HG02981 (cell line): ENCODE measurements around the gene ENOX1.

Experiments used
- ATAC-seq: cut with Tn5 transposase; IDR thresholded peaks from one replicate; pipeline ENCODE4 v1.9.1; 2021; ENCODE audit warnings: mild to moderate bottlenecking, moderate library complexity; ENCODE audit not compliant: unreplicated experiment

The ENOX1 gene

DNA sequence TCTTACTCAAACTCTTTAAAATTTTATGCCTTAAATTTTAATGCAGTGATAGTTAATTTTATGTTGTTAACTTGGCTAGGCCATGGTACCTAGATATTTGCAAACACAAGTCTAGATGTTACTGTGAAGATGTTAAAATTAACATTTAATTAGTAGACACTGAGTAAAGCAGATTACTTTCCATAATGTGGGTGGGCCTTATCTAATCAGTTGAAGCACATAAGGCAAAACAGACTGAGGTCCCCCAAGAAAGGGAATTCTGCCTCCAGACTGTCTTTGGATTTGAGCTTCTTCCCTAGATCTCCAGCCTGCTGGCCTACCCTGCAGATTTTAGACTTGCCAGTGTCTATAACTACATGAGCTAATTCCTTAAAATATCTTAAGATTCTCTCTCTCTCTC is 294.0 kb downstream of the ENOX1 start:
- no peak for ATAC-seq

DNA sequence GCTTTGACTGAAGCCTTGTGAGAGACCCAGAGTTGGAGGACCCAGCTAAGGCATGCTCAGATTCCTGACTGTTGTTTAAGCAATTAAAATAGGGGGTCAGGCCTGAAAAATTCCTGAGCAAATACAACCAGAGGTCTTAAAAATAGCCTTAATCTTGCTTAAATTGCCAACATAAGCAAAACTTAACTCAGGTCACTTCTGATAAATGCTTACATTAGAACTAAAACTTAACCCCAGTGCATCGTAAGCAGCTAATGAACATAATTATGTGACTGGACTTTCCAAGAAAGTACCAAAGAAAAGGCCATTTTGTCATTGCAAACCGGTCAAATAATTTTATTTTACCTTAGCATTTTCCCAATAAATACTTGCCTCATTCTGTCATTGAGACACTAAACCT is 294.5 kb downstream of the ENOX1 start:
- no peak for ATAC-seq

DNA sequence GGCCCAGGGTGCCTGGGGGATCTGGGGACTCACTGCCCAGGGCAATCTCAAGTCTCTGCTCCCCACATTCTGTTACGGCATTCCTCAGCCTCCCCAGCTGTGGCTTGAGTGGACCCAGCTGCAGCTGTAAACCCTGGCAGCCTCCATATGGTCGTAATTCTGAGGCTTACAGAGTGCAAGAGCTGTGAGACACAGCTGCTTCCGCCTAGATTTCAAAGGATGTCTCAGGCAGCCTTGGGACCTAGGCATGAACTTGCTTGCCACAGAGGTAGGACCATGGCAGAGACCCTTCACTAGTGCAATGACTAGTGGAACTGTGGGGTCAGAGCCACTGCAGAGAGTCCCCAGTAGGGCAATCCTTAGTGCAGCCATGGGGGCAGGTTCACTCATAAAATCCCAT is 297.5 kb downstream of the ENOX1 start:
- ATAC-seq, result no peak

DNA sequence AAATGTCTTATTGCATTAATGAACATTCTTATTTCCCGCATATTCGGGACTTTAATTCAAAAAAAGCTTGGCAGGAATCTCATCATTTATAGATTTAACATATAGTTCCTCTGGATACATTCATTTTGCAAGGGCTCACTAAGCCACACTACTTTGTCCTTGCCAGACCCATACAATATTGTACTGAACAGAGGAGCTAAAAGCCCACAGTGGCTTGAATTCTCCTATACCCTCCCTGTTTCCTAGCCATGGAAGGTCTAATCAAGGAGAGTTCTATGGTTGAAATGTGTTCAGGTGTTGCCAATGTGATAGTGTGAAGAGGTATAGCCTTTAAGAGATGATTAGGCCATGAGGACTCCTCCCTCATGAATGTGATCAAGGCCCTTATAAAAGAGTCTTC is 298.9 kb downstream of the ENOX1 start:
- ATAC-seq, result no peak

DNA sequence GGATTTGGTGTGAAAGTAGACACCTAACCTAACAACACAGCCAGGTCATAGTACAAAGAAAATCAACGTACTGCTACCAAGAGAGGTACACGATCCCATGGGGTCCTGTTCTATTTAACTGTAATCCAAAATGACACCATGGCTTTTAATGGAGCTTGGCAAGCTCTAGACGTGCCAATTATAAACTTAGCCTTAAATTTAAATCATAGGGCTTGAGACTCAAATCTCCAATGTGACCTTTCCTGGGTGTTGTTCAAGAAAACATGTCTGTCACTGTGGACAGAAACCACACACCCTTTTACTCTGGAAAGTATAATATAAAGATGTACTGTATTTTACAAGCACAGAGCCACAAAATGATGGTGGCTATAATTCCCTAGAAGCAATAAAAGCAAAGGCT is 299.3 kb downstream of the ENOX1 start:
- no peak for ATAC-seq

DNA sequence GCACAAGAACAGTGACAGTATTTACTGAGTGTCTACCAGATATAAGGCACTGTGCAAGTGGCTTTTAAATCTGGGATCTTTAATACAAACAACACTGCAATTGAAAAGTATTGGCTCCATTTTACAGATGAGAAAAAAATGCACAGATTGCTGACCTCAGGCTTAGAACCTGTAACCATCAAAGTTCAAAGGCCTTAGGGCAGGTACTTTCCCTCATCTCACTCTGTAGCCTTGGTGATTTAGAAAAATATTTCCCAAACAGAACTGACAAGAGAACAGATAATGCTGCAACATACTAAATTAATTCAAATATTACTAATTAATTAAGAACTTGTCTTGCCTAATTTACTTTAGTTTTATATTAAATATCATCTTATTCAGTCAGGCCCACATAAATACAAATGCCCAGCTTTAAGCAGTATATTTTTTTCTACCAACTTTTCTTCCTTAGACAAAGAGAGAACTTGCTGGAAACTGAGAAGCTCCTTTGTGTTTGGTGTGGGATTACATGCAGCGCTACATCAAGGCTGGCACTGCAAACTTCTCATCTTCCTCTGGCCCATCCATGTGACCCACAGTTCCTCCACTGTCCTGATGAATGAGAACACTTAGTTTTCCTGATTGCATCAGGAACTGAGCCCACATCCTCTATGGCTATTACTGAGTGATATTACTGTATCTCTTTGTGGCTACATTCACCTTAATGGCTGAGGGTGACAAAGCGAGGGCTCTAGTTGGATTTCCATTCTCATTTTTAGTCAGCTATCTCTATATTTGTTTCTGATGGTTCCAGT is 302.1 kb downstream of the ENOX1 start:
- ATAC-seq, result peak; percentile 44

DNA sequence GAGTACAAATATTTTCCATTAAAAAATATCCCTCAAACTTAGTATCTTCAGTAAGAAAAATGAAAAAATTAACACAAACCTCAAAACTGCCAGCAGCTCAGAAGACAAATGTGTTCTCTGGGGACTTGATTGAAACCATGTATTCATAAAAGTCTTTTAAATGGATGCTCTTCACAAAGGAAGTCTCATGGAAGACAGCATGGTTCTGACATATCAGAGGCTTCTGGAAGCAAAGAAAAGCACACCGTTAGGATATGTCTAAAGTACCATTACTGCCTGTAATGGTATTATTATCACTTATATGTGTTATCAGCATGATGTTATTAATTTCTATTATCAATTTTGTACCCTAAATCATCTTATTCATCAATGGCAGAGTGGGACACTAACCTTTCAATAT is 302.8 kb downstream of the ENOX1 start:
- no peak for ATAC-seq

DNA sequence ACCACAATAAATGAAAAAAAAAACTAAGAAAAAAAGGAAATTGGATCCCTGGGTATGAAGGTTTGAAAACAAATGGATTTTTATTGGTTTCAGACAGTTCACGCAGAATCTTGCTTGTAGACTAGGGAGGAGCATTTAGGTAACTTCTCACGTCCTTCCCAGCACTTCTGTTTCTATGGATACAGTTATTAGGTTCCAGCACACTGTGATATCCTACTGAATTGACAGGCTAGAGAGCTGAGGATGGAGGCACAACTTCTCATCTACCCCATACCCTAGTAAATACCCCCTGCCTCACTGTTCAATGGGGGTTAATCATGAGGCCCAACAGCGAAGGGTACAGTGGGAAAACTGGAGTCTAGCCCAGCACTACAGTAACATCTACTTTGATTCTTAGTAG is 304.1 kb downstream of the ENOX1 start:
- ATAC-seq, result no peak

DNA sequence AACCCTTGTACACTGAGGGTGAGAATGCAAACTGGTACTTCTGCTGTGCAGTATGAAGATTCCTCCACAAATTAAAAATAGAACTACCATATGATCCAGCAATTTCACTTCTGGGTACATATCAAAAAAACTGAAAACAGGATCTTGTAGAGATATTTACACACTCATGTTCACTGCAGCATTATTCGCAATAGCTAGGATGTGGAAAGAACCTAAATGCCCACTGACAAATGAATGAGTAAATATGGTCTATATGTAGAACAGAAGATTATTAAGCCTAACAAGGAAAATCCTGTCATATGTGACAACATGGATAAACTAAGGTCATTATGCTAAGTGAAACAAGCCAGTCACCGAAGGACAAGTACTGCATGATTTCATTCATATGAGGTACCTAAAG is 304.7 kb downstream of the ENOX1 start:
- no peak for ATAC-seq

DNA sequence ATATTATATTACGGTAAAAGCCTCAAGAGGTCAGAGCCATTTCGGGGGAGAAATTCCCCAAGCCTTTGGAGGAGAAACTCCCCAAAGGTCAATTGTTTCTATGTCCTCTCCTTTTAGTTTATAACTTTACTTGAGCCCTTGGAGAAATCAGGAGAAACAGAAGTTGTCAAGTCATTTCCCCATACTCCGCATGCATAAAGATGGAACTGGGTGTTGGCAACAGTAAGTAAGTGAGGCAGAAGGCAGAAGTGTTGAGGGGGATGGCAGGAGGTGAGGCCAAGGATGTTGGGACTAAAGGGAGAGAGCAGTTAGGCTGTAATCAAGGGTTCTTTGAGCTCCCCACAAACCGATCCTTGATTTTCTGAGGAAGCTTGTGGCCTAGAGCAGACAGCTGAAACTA is 307.9 kb downstream of the ENOX1 start:
- ATAC-seq, result no peak

DNA sequence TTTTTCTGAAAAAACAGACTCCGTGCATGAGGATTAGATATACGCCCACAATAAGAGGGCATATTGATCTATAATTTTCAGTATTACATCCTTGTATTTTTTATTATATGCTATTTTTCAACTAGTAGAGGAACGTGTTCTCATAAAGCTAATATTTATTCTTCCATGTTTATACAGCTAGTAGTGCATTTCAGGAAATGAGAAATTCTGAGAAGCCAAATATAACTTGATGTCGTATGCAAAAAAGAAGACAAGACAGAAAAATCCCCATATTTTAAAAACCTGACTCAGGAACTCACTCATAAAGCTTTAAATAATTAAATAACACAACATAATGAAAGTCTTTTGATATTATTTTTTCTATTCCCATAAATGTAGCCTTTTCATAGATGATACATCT is 308.6 kb downstream of the ENOX1 start:
- ATAC-seq, result no peak

DNA sequence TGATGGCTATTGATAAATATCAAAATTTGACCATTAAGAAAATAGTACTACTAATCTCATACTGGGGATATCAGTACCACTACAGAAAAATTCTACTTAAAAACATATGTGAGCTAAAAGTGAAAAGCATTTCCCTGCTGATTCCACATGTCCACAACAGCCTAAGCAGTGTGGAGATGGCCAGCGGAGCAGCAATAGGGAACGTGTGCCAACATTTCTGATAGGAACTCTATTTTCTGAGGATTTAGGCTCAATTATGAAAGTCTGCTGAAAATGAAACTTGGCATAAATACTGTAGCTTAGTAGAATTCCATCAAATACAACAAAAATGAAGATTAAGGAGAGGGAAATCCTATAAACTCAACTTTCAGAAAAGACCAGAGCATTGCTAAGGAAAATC is 311.6 kb downstream of the ENOX1 start:
- ATAC-seq, result no peak

DNA sequence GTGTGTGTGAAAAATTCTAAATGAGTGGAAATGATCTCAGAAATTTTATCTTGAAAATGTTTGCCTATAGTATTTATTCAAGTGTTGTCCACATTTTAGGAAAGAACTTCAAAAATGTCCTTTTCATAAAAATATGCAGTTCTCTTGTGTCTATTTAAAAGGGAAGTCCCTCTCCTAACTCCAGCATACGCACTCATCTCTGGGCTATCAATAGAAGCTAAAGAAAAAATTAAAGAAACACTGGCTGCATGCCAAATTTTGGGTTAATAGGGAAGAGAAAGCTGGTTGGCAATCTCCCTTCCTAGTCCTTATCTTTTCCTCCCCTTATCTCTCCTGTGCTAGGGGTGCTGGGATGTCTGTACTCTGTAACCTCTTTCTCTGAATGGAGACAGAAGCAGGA is 313.3 kb downstream of the ENOX1 start:
- no peak for ATAC-seq

DNA sequence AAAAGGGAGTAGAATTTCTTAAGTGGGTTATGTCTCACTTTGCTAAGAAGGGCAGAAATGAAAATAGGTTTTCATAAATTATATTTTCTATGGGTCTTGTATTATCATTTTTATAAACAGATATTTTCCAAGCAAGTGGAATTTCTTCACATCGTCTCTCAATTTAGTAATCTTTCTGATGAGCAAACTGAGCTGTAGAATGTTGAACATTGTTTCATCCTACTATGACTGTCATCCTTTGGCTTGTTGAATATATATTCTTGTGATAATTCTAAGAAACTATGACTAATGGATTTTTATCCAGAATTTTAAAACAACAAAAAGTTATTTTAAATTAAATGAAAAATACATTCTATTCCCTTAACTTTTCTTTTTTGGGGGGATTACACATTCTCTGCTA is 313.8 kb downstream of the ENOX1 start:
- no peak for ATAC-seq

DNA sequence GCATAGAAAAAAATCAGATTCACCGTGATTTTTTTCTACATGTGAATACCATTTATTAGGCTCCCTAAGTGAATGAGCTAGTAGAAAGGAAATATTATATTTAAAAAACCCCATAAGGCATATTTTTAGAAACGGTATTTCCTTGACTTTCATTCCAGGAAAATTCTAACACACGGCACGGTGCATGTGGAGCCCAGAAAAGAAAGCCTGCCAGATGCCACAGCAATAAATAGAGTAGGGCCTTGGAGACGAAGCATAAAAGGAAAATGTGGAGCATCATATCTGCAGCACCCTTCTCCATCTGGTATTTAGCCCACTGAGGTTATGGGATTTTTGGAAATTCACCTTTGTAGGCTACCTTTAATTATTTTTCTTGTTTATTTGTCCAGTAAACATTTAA is 314.4 kb downstream of the ENOX1 start:
- ATAC-seq, result no peak

DNA sequence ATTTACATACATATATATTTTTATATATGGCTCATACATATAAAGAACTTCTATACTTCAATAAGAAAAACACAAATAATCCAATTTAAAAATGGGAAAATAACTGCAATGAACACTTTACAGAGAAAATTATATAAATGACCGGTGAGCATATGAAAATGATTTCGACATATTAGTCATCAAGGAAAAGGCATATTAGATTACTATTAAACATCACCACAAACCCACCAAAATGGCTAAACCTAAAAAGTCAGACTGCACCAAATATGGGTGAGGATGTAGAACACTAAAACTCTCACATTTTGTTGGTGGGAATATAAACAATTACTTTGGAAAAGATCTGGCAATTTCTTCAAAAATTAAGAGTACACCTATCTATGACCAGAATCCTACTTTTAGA is 316.2 kb downstream of the ENOX1 start:
- no peak for ATAC-seq

DNA sequence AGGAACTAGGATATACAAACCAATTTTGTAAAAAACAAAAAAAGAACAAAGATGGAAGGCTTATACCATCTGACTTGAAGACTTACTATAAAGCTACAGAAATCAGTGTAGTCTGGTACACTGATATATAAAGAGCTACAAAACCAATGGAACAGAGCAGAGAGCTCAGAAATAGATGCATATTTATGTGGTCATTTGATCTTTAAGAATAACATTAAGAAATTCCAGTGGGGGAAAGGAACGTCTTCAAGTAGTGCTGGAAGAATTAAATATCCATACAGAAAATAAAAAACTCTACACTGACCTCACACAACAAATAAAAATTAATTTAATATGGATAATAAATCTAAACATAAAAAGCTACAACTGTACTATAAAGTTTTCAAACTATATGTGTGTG is 317.0 kb downstream of the ENOX1 start:
- ATAC-seq, result no peak

DNA sequence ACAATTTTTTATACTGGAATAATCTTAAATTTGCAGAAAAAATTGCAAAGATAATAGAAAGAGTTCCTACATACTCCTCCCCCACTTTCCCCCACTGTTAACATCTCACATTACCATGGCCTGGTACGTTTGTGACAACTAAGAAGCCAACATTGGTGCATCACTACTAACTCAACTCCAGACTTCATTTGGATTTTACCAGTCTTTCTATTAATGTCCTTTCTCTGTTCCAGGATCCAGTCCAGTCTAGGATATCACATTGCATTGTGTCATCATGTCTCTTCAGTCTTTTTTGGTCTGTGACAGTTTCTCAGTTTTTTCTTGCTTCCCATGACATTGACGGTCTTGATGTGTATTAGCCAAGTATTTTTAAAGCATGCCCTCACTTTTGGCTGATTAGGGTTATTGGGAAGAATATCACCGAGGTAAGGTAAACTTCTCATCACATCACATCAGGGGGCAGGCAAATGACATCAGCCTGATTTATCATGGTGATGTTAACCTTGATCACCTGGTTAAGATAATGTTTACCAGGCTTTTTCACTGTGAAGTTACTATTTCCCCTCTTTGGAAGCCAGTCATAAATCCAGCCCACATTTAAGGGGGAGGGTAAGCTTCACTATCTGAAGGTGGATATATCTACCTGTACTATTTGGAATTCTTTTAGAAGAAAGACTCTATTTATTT is 322.1 kb downstream of the ENOX1 start:
- ATAC-seq, result no peak

DNA sequence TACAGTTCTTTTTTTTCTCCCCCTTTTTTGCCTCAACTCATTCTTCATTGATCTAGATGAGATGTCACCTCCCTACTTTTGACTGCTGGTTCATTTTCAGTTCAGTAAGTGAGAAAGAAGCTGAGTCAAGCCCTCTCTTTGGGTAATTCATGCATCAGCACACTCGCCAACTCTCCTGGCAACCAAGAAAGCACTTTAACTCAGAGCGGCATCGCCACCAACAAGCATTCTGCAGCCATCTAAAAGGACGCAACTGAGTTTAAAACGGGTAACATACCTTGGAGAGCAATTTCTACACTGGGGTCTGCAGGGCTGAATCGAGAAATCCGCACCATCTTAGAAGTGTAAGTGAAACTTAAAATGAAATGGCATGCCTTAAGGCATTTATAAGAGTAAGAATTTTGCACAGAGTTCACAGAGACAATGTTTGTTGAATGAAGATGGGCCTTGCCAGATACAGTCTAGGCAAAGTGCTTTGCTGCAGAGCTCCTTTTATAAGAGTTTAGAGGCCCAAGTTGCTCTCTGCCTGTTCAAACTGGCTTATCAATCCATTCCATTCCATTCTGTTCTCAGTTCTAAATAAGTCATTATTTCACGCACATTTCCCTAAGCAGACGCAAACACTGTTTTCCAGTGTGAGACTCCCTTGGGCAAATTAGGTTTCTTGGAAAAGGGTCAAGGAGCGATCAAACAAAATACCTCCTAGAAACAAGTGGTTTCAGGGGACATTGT is 338.0 kb downstream of the ENOX1 start:
- no peak for ATAC-seq

DNA sequence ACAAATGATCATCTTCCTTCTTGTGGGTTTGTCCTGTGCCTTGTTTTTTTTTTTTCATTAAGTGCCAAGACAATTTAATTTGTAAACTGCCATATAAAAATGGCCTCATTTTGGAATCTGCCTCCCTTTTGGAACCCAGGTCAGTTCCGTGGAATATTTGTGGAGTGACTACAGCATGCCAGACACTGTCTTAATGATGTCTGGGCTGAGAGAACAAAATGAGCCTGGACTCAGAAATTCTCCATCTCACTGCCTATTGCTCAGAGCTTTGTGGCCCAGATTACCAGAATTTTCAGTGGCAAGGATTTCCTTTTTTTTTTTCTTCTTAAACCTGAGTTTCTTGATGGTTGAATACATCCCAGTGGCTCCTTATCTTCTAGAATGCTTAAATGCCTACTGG is 340.6 kb downstream of the ENOX1 start:
- no peak for ATAC-seq

DNA sequence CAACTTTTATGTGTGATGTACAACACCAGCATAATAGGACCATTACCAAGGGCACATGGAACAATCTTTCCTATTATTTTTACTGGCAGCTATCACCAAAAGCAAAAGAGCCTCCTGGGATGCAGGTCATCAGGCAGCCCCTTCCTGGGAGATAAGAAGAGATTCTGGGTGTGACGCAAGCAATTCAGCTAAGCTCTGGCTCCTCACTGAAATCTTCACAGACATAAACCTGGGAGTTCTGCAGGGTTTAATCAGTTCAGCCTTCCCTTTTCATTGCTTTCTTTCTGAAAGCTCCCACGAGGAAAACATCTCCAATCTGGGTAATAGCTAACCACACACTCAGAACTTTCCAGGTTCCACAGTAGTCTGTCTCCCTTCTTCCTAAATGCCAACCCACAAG is 341.1 kb downstream of the ENOX1 start:
- ATAC-seq, result no peak

DNA sequence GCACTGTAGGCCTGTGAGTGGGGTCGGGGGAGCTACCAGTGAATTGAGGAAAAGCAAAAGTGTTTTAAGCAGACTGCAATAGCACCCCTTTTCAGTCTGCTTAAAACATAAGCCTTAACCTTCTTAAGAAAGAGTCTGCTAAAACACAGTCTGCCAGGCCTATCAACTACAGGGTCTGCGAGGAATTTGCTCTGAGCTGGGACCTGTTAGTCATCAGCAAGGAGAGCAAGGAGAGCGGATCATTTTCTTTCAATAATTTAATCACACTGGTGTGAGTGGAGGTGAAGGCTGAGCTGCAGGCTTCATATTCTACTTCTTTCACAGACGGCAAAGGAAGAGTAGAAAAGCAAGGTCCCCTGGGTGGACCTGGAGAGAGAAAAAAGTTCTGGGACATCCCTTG is 342.7 kb downstream of the ENOX1 start:
- no peak for ATAC-seq
